ENCODE results near the gene NOVA2. TPM values are rescaled to one million over a fixed set of nuclear protein-coding genes. Genes with fewer than 3 reads are reported as not detected.
A peak's percentile ranks its signal among the peaks of the same experiment; 100 is the strongest.

Gene NOVA2
- total and polyA plus RNA-seq, 9 of the 15 experiments (the other 6 are each of a cell fraction or from before 2014, with no cell fraction given) = not detected

DNA sequence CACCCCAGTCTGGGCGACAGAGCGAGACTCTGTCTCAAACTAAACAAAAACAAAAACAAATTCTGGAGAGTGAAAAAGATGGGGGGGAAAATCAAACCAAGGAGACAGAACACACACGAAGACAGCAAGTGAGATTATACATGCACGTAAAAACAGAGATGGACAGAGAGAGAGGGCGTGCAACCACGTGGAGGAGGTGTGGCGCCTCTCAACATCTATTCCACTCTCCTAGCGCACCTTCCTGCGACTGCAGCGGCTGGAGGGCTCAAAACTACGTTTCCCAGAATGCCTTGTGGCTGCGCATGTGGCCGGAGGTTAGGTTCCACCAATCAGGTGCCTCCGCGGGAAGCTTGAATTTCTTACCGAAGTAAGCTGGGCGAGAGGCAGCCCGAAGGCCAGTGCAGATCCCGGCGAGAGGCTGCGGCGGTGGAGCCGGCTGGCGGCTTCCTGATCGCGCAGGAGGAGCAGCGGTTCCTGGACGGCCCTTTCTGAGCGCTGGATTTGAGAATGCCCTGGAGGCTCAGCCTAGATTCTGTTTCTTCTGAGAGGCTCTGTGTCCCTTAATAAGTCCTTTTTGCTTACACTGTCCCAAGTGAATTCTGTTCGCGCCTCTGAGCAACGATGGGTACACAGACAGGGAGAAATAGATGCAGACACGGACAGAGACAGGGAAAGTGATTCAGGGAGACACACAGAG is 46.0 kb downstream of the NOVA2 start (continued):
- TF ChIP-seq ASH1L (IDR thresholded peaks at IDR 0.05; ENCODE audit: borderline replicate concordance, low read depth, partially characterized antibody) = peak; percentile 36
- no peak for TF ChIP-seq CEBPZ (IDR thresholded peaks at IDR 0.05; ENCODE audit: borderline replicate concordance, low read depth, low read length)
- TF ChIP-seq TAF1 (IDR thresholded peaks at IDR 0.05; ENCODE audit: control insufficient read depth, extremely low read depth, insufficient read depth, low read length, severe bottlenecking) = no peak
- TF ChIP-seq SPI1 (IDR thresholded peaks at IDR 0.05; ENCODE audit: borderline replicate concordance, low read depth, low read length) = no peak
- no peak for TF ChIP-seq FOXA1 (IDR thresholded peaks at IDR 0.05; ENCODE audit: borderline replicate concordance)
- TF ChIP-seq SMAD4 (CRISPR knock-in tag; conservative IDR thresholded peaks at IDR 0.05) = 0 out of 2 replicates have a peak, but pooled peaks have one; percentile 30
- no peak for TF ChIP-seq FIP1L1 (IDR thresholded peaks at IDR 0.05; ENCODE audit: low read depth, low read length, poor library complexity, severe bottlenecking)
- TF ChIP-seq MYC (IDR thresholded peaks at IDR 0.05; ENCODE audit: low read depth, low read length) = peak; percentile 93
- TF ChIP-seq MYC (CRISPR knock-in tag; IDR thresholded peaks at IDR 0.05; ENCODE audit: borderline replicate concordance, low read depth) = no peak
- peak in 1 of 2 experiments; percentile 55; a peak in 1 of 4 replicates for TF ChIP-seq TEAD1 (CRISPR knock-in tag; IDR thresholded peaks at IDR 0.05)
- 0 out of 2 replicates have a peak, but pooled peaks have one; percentile 40 for TF ChIP-seq AFF4 (CRISPR knock-in tag; IDR thresholded peaks at IDR 0.05)
- TF ChIP-seq, protein P1, sequence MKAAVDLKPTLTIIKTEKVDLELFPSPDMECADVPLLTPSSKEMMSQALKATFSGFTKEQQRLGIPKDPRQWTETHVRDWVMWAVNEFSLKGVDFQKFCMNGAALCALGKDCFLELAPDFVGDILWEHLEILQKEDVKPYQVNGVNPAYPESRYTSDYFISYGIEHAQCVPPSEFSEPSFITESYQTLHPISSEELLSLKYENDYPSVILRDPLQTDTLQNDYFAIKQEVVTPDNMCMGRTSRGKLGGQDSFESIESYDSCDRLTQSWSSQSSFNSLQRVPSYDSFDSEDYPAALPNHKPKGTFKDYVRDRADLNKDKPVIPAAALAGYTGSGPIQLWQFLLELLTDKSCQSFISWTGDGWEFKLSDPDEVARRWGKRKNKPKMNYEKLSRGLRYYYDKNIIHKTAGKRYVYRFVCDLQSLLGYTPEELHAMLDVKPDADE (conservative IDR thresholded peaks at IDR 0.05; ENCODE audit: control insufficient read depth, low read depth, low read length) = peak; percentile 91; the same call in 1 of the 2 replicates
- TF ChIP-seq, protein P2, sequence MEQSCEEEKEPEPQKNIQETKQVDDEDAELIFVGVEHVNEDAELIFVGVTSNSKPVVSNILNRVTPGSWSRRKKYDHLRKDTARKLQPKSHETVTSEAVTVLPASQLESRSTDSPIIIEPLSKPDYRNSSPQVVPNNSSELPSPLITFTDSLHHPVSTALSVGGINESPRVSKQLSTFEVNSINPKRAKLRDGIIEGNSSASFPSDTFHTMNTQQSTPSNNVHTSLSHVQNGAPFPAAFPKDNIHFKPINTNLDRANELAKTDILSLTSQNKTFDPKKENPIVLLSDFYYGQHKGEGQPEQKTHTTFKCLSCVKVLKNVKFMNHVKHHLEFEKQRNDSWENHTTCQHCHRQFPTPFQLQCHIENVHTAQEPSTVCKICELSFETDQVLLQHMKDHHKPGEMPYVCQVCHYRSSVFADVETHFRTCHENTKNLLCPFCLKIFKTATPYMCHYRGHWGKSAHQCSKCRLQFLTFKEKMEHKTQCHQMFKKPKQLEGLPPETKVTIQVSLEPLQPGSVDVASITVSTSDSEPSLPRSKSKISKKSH (CRISPR knock-in tag; IDR thresholded peaks at IDR 0.05) = no peak
- TF ChIP-seq ZNF354B (CRISPR knock-in tag; IDR thresholded peaks at IDR 0.05) = no peak
- TF ChIP-seq NR2C1 (IDR thresholded peaks at IDR 0.05) = peak; percentile 91
- peak; percentile 97 for TF ChIP-seq NR2C1 (tag; IDR thresholded peaks at IDR 0.05)
- TF ChIP-seq ZNF766 (CRISPR knock-in tag; conservative IDR thresholded peaks at IDR 0.05) = 0 out of 2 replicates have a peak, but pooled peaks have one; percentile 55
